ENCODE results near the gene DCBLD1.
"Not testable (repeated sequence)": the region's sequence is repeated elsewhere in the genome, so short reads cannot be mapped to it uniquely, and the experiment has no call there.

The DCBLD1 gene

GRCh38 chr6:117482240-117483003, at the start of gene DCBLD1:
Gene DCBLD1 (plus strand): TSS chr6:117482674. CDS start chr6:117482782, 108 bp downstream.
- peak; percentile 74 for DNase-seq (ENCODE audit: low spot score)

GRCh38 chr6:117440706-117441525, 41.6 kb upstream of the DCBLD1 start:
- peak; percentile 68 for DNase-seq (ENCODE audit: low spot score)

GRCh38 chr6:117441824-117442264, 40.6 kb upstream of the DCBLD1 start:
- no peak for DNase-seq (ENCODE audit: low spot score)

- DNase-seq (ENCODE audit: low spot score), result not testable (repeated sequence)
Measured at GRCh38 chr6:117442313-117442712, 40.2 kb upstream of the DCBLD1 start.

- DNase-seq (ENCODE audit: low spot score), result no peak
Measured at GRCh38 chr6:117444600-117444999, 37.9 kb upstream of the DCBLD1 start.

GRCh38 chr6:117446861-117447260, 35.6 kb upstream of the DCBLD1 start:
- DNase-seq (ENCODE audit: low spot score), result no peak

GRCh38 chr6:117448011-117448410, 34.5 kb upstream of the DCBLD1 start:
- DNase-seq (ENCODE audit: low spot score), result no peak

GRCh38 chr6:117448732-117449485, 33.6 kb upstream of the DCBLD1 start:
- peak; percentile 43 for DNase-seq (ENCODE audit: low spot score)

GRCh38 chr6:117449549-117450439, 32.7 kb upstream of the DCBLD1 start:
- DNase-seq (ENCODE audit: low spot score), result peak; percentile 70

- DNase-seq (ENCODE audit: low spot score), result no peak
Measured at GRCh38 chr6:117451671-117452070, 30.8 kb upstream of the DCBLD1 start.

- DNase-seq (ENCODE audit: low spot score), result no peak
Measured at GRCh38 chr6:117456250-117456649, 26.2 kb upstream of the DCBLD1 start.

GRCh38 chr6:117456998-117457397, 25.5 kb upstream of the DCBLD1 start:
- DNase-seq (ENCODE audit: low spot score), result no peak

- no peak for DNase-seq (ENCODE audit: low spot score)
Measured at GRCh38 chr6:117459204-117459944, 23.1 kb upstream of the DCBLD1 start.

GRCh38 chr6:117463762-117464665, 18.5 kb upstream of the DCBLD1 start:
- peak; percentile 69 for DNase-seq (ENCODE audit: low spot score)

GRCh38 chr6:117464700-117465099, 17.8 kb upstream of the DCBLD1 start:
- no peak for DNase-seq (ENCODE audit: low spot score)

GRCh38 chr6:117465691-117466090, 16.8 kb upstream of the DCBLD1 start:
- DNase-seq (ENCODE audit: low spot score), result no peak

GRCh38 chr6:117467876-117468275, 14.6 kb upstream of the DCBLD1 start:
- DNase-seq (ENCODE audit: low spot score), result no peak

- not testable (repeated sequence) for DNase-seq (ENCODE audit: low spot score)
Measured at GRCh38 chr6:117468527-117468926, 13.9 kb upstream of the DCBLD1 start.

GRCh38 chr6:117469356-117469755, 13.1 kb upstream of the DCBLD1 start:
- no peak for DNase-seq (ENCODE audit: low spot score)

GRCh38 chr6:117469791-117470190, 12.7 kb upstream of the DCBLD1 start:
- no peak for DNase-seq (ENCODE audit: low spot score)
